Retinal pigment epithelial cell (primary cell): Measurements from ENCODE around the gene IL1B.

Experiments used
- DNase-seq: peaks from one replicate; pipeline ENCODE4 v3.0.0-alpha.2; 2010; ENCODE audit warnings: low read depth
- H3K4me3 ChIP-seq: 2 replicates; pipeline ENCODE4 v1.5.1; 2011; ENCODE audit warnings: mild to moderate bottlenecking, low read length, control low read depth, moderate library complexity
- CTCF ChIP-seq: conservative IDR thresholded peaks from 2 replicates; pipeline ENCODE4 v1.5.1; 2011; ENCODE audit warnings: low read depth, low read length, control low read depth, inconsistent platforms

Gene IL1B

GRCh38 chr2:112821142-112821541 is 15.4 kb downstream of the IL1B start:
- H3K4me3 ChIP-seq = no peak overlapping the region
- TF ChIP-seq CTCF = no peak
- no peak for DNase-seq

GRCh38 chr2:112820343-112820742 is 16.2 kb downstream of the IL1B start:
- TF ChIP-seq CTCF = no peak
- no peak overlapping the region for H3K4me3 ChIP-seq

GRCh38 chr2:112819081-112819480 is 17.5 kb downstream of the IL1B start:
- no peak overlapping the region for H3K4me3 ChIP-seq
- DNase-seq = no peak
- no peak for TF ChIP-seq CTCF

More at GRCh38 chr2:112820343-112820742, 16.2 kb downstream of the IL1B start:
- DNase-seq = no peak

GRCh38 chr2:112818094-112818902 is 18.3 kb downstream of the IL1B start:
- DNase-seq = no peak
- TF ChIP-seq CTCF = no peak
- no peak overlapping the region for H3K4me3 ChIP-seq

GRCh38 chr2:112817082-112817689 is 19.4 kb downstream of the IL1B start:
- H3K4me3 ChIP-seq = no peak overlapping the region
- no peak for TF ChIP-seq CTCF
- DNase-seq = no peak

- H3K4me3 ChIP-seq = no peak overlapping the region
- no peak for DNase-seq
- no peak for TF ChIP-seq CTCF
These were observed 22.3 kb downstream of the IL1B start for GRCh38 chr2:112814278-112814677.
